Upper lobe of right lung (tissue), 1 donor: ENCODE data around the gene EMID1. TPM values are rescaled to one million over a fixed set of nuclear protein-coding genes. Genes with fewer than 3 reads are reported as not detected.
"Not testable (repeated sequence)": the region's sequence is repeated elsewhere in the genome, so short reads cannot be mapped to it uniquely, and the experiment has no call there.

Source experiments
- ATAC-seq: fragments of 200-7000 bp; cut with Tn5 transposase; one replicate; pipeline ENCODE4 v1.9.1; 2020; ENCODE audit warnings: mild to moderate bottlenecking, moderate library complexity
- DNase-seq: peaks from one replicate; pipeline ENCODE4 v3.0.0-alpha.2; 2020
- H3K27ac ChIP-seq: fragments of 200-600 bp; one replicate; pipeline ENCODE4 v1.8.0; 2022
- H3K27me3 ChIP-seq: fragments of 200-600 bp; one replicate; pipeline ENCODE4 v1.8.0; 2022; ENCODE audit warnings: mild to moderate bottlenecking
- H3K36me3 ChIP-seq: fragments of 200-600 bp; one replicate; pipeline ENCODE4 v1.8.0; 2022
- H3K4me1 ChIP-seq: fragments of 200-600 bp; one replicate; pipeline ENCODE4 v1.8.0; 2022
- H3K4me3 ChIP-seq: fragments of 200-600 bp; one replicate; pipeline ENCODE4 v1.8.0; 2022; ENCODE audit warnings: mild to moderate bottlenecking
- H3K9me3 ChIP-seq: fragments of 200-600 bp; one replicate; pipeline ENCODE4 v1.8.0; 2022
- intact Hi-C: fragments of 100-400 bp; cut with DNase I; formaldehyde crosslinking; loops from one replicate; pipeline ENCODE4 v1.11.0; 2022
- total RNA-seq: library from RNA; stranded (reverse); fragmentation: NEBNext Ultra II Directional; extraction: Animal tissue kit (Norgen Biotek cat#: 25700); gene quantifications from one replicate; pipeline ENCODE4 v1.2.1, GENCODE V29; 2021
- TF ChIP-seq, protein P1 (sequence below): fragments of 200-600 bp; IDR thresholded peaks from one replicate; pipeline ENCODE4 v1.8.0; 2022; ENCODE audit warnings: antibody characterized with exemption
- donor health status: DM: no; HTN: yes; CAD: no; lungs with severe emphysema.

EMID1 gene
- total RNA-seq, 1 donor from 2014 or later, result 15.2 TPM

DNA sequence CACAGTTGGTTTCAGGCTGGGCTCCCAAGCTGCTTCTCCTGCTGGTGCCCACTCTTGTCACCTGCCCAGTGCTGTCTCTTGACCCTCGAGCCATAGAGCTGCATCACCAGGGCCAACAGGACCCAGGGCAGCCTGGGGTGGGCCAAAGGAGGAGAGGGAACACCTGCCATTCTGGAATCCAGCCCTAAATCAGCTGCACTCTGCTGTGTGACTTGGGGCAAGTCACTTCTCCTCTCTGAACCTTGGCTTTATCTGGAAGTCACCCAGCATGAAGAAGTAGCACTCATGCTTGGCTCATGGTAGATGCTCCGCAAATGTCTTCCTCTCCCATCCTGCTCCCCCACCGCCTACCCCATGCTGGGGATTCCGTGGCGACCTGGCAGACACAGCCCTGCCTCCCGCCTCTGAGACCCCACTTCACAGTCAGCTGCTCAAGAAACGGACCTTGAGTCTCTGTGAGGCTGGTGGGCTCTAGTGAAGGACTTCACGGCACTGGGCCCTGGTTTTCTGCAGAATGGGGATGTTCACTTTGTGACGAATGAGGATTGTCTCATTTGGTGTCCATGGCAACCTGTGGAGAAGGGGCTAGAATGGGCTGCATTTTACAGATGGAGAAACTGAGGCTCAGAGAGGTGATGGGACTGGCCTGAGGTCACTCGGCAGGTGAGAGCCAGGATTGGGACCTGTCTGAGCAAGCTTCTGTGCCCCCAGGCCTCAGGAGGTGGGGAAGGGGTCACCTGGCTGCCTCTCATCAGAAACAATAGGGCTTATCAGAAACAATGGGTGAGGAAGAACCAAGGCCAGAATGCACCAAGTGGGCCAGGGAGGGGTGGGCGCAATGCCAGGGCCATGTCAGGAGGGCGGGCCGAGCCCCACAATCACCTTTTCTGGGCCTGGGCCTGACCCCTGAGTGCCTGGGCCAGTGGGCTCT lies 12.4 kb downstream of the EMID1 start:
- Histone ChIP-seq H3K36me3 (no peaks in the 10 kb centered on the region), H3K27ac (no peak overlapping the region), H3K9me3 (no peaks in the 10 kb centered on the region), H3K4me3 (no peak overlapping the region), H3K4me1 (no peaks in the 10 kb centered on the region), H3K27me3 (no peaks in the 10 kb centered on the region)
- ATAC-seq, result no peak
- TF ChIP-seq, protein P1, sequence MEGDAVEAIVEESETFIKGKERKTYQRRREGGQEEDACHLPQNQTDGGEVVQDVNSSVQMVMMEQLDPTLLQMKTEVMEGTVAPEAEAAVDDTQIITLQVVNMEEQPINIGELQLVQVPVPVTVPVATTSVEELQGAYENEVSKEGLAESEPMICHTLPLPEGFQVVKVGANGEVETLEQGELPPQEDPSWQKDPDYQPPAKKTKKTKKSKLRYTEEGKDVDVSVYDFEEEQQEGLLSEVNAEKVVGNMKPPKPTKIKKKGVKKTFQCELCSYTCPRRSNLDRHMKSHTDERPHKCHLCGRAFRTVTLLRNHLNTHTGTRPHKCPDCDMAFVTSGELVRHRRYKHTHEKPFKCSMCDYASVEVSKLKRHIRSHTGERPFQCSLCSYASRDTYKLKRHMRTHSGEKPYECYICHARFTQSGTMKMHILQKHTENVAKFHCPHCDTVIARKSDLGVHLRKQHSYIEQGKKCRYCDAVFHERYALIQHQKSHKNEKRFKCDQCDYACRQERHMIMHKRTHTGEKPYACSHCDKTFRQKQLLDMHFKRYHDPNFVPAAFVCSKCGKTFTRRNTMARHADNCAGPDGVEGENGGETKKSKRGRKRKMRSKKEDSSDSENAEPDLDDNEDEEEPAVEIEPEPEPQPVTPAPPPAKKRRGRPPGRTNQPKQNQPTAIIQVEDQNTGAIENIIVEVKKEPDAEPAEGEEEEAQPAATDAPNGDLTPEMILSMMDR, result no peak
- no peak for DNase-seq
- intact Hi-C loops, result no loop called here

DNA sequence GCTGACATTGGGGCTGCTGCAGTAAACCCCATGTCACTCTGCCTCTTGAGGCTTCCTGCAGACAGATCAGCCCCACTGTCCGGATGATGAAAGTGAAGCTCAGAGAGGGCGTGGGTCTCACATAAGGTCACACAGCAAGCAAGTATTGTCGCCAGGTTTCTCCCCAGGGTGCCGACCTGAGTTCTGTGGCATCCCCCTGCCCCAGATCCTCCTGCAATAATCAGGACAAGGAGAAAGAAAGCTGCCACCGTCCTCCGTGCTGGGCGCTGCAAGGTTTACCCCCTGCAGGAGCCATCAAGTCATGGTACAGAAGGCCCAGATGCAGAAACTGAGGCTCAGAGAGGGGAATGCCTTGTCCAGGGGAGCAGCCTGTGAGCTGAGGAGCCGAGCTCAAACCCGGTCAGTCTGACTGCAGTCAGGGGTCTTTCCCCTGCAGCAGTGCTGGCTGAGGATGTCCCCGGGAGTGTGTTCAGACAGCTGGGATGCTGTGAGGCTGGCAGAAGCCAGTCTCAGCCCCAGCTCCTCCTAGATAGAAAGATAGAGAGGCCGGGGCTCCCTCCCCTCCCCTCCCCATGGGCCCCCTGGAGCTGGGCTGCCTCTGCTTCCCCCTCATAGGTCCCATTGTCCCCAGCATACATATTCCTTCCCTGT lies 13.2 kb downstream of the EMID1 start:
- Histone ChIP-seq H3K4me3 (no peak overlapping the region), H3K27ac (no peak overlapping the region), H3K36me3 (no peaks in the 10 kb centered on the region), H3K4me1 (peaks cover 3% of the 10 kb centered on the region), H3K9me3 (no peaks in the 10 kb centered on the region), H3K27me3 (no peaks in the 10 kb centered on the region)
- ATAC-seq (no peak), DNase-seq (no peak)
- TF ChIP-seq, protein P1, result no peak
- intact Hi-C loops, result no loop called here

DNA sequence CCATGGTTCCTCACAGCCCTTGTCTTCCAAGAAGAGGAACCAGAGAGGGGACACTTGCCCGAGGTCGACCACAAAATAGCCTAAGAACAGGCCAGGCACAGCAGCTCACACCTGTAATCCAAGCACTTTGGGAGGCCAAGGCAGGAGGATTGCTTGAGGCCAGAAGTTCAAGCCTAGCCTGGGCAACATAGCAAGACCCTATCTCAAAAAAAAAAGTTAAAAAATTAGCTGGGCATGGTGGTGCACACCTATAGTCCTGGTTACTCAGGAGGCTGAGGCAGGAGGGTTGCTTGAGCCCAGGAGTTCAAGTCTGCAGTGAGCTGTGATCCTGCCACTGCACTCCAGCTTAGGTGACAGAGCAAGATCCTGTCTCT lies 13.7 kb downstream of the EMID1 start:
- DNase-seq, intact Hi-C loops, H3K4me3 ChIP-seq, H3K9me3 ChIP-seq, H3K27ac ChIP-seq, ATAC-seq, H3K36me3 ChIP-seq, H3K4me1 ChIP-seq, H3K27me3 ChIP-seq: not testable (repeated sequence)

DNA sequence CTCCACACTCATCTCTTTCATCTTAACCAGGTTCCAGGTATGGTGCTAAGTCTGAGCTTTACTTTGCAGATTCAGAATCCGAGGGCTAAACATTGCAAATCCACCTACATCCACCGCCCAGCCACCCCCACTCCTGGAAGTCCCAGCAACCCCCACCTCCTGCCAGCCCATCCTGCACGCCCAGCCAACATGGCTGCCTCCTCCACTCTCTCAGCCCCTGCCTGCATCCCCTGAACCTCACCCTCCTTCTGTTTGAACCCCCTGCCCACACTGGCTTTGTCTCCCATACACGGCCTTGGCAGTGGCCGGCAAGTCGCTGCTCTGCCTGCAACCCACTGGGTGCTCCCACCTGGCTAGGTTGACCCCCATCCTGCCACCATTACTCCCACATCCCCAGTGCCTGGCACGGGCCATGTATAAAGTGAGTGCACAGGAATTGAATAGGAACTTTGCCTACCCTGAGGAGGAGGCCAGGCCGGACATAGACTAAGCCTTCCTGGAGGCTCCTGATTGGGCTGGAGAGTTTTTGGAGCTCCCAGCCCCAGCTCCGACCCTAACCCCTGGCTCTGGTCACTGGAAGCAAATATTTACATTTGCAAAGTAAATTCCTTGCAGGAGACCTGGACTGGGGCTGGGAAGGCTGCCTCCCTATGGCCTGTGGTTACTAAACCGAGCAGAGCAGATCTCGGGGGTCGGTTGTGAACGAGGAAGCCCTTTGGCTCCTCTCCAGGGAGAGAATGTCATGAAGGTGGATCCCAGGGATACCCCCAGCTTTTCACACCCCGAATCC lies 14.4 kb downstream of the EMID1 start:
- Histone ChIP-seq H3K4me3 (no peak overlapping the region), H3K27me3 (no peaks in the 10 kb centered on the region), H3K9me3 (no peaks in the 10 kb centered on the region), H3K4me1 (peaks cover 9% of the 10 kb centered on the region), H3K36me3 (no peaks in the 10 kb centered on the region), H3K27ac (no peak overlapping the region)
- TF ChIP-seq, protein P1, result no peak
- ATAC-seq (no peak), DNase-seq (no peak)
- intact Hi-C loops, result no loop called here

DNA sequence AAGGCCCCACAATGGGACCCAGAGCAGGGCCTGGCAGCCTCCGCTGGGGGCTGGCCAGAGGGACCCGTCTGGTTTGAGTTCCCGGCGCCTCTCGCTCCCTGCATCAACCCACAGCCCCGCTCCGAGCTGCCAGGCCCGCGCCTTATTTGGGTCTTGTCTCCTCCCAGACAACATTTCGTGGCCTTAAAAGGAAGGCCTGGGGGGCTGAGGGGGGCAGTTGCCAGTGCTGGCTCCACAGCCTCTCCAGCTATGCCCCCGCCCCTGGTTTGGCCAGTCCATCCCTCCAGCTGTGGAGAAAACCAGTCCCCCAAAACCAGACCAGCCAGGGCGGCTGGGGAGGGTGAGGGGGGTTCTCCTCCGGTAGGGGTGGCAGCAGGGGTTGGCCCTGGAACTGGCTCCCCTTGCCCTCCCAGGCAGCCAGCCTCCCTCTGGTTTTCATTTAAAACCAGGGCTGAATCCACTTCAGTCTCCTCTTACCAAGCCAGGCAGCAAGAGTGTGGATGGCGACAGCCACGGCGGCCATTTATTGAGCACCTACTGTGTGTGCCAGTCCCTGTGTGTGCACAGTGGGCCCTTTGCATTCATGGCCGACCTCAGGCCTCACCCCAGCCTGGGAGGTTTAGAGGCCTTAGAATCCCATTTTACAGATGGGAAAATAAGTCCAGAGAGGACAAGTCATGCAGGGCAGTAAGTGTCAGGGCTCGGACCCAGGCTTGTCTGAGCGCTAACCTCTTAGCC lies 18.6 kb downstream of the EMID1 start:
- peaks cover 14% of the 10 kb centered on the region for H3K4me1 ChIP-seq
- peak; percentile 25 for ATAC-seq
- DNase-seq, result peak; percentile 76
- no peak overlapping the region for H3K4me3 ChIP-seq
- no peaks in the 10 kb centered on the region for H3K36me3 ChIP-seq
- H3K27ac ChIP-seq, result peak overlapping the region; percentile 82
- TF ChIP-seq, protein P1, result no peak
- intact Hi-C loops, result no loop called here
- H3K27me3 ChIP-seq, result no peaks in the 10 kb centered on the region
- no peaks in the 10 kb centered on the region for H3K9me3 ChIP-seq
